Stomach smooth muscle (tissue), 2 donors: ENCODE measurements around the gene CREB3L2.

Experiments
- H3K27ac ChIP-seq: one replicate; pipeline ENCODE4 v1.7.0; 2013; ENCODE audit warnings: mild to moderate bottlenecking, low read length, inconsistent platforms
- H3K27me3 ChIP-seq, 2 donors: one replicate each; pipeline ENCODE4 v1.7.0; 2013; ENCODE audit warnings: low read length in 2 of 2; ENCODE audit not compliant: insufficient read depth in 2 of 2, control insufficient read depth in 1 of 2
- H3K36me3 ChIP-seq, 2 donors: one replicate each; pipeline ENCODE4 v1.7.0; 2013; ENCODE audit warnings: low read length in 2 of 2; ENCODE audit not compliant: control insufficient read depth in 2 of 2, insufficient read depth in 2 of 2
- H3K4me1 ChIP-seq: one replicate; pipeline ENCODE4 v1.7.0; 2013; ENCODE audit warnings: low read length; ENCODE audit not compliant: control insufficient read depth, insufficient read depth
- H3K4me3 ChIP-seq, 2 donors: one replicate each; pipeline ENCODE4 v1.7.0; 2013; ENCODE audit warnings: low read length in 2 of 2
- H3K9ac ChIP-seq, 2 donors: one replicate each; pipeline ENCODE4 v1.7.0; 2013; ENCODE audit warnings: low read length in 2 of 2, mild to moderate bottlenecking in 1 of 2
- H3K9me3 ChIP-seq, 2 donors: one replicate each; pipeline ENCODE4 v1.7.0; 2013; ENCODE audit warnings: low read length in 2 of 2; ENCODE audit not compliant: control insufficient read depth in 2 of 2
- donor health status: healthy.
- donor health status: Pancreatic carcinoma.

Gene CREB3L2

GRCh38 chr7:137882261-137882668 lies 119.6 kb downstream of the CREB3L2 start:
- Histone ChIP-seq H3K4me3 (no peak overlapping the region), H3K27me3 (no peaks in the 10 kb centered on the region), H3K9me3 (no peaks in the 10 kb centered on the region), H3K4me1 (peaks cover 13% of the 10 kb centered on the region), H3K36me3 (peaks cover 60 to 68% of the 10 kb centered on the region in 2 donors), H3K9ac (no peak overlapping the region), H3K27ac (no peak overlapping the region)

- Histone ChIP-seq H3K27ac (no peak overlapping the region), H3K4me3 (no peak overlapping the region), H3K4me1 (peaks cover 10% of the 10 kb centered on the region), H3K36me3 (peaks cover 60 to 66% of the 10 kb centered on the region in 2 donors), H3K27me3 (no peaks in the 10 kb centered on the region), H3K9ac (no peak overlapping the region), H3K9me3 (no peaks in the 10 kb centered on the region)
Observed at GRCh38 chr7:137881607-137882260, 120.2 kb downstream of the CREB3L2 start.

GRCh38 chr7:137880432-137880831 lies 121.5 kb downstream of the CREB3L2 start:
- Histone ChIP-seq H3K27me3 (no peaks in the 10 kb centered on the region), H3K4me1 (peaks cover 5% of the 10 kb centered on the region), H3K9ac (no peak overlapping the region), H3K36me3 (peaks cover 67% of the 10 kb centered on the region in 2 donors), H3K4me3 (no peak overlapping the region), H3K9me3 (no peaks in the 10 kb centered on the region), H3K27ac (no peak overlapping the region)

GRCh38 chr7:137879357-137880158 lies 122.3 kb downstream of the CREB3L2 start:
- no peak overlapping the region for H3K4me3 ChIP-seq
- H3K27me3 ChIP-seq, result no peaks in the 10 kb centered on the region
- H3K9me3 ChIP-seq, result no peaks in the 10 kb centered on the region
- H3K4me1 ChIP-seq, result peaks cover 5% of the 10 kb centered on the region
- H3K36me3 ChIP-seq, result peaks cover 58 to 60% of the 10 kb centered on the region in 2 donors
- no peak overlapping the region for H3K27ac ChIP-seq
- no peak overlapping the region for H3K9ac ChIP-seq

GRCh38 chr7:137878333-137878961 lies 123.4 kb downstream of the CREB3L2 start:
- Histone ChIP-seq H3K27me3 (no peaks in the 10 kb centered on the region), H3K4me3 (no peak overlapping the region), H3K4me1 (peaks cover 5% of the 10 kb centered on the region), H3K27ac (no peak overlapping the region), H3K9me3 (no peaks in the 10 kb centered on the region), H3K9ac (no peak overlapping the region), H3K36me3 (peaks cover 58 to 62% of the 10 kb centered on the region in 2 donors)

GRCh38 chr7:137877027-137877675 lies 124.7 kb downstream of the CREB3L2 start:
- Histone ChIP-seq H3K36me3 (peaks cover 52 to 59% of the 10 kb centered on the region in 2 donors), H3K27ac (no peak overlapping the region), H3K9me3 (no peaks in the 10 kb centered on the region), H3K9ac (no peak overlapping the region), H3K4me3 (no peak overlapping the region), H3K27me3 (no peaks in the 10 kb centered on the region), H3K4me1 (peaks cover 5% of the 10 kb centered on the region)

GRCh38 chr7:137875746-137876145 lies 126.1 kb downstream of the CREB3L2 start:
- Histone ChIP-seq H3K9ac (no peak overlapping the region), H3K27ac (no peak overlapping the region), H3K27me3 (no peaks in the 10 kb centered on the region), H3K36me3 (peaks cover 44 to 46% of the 10 kb centered on the region in 2 donors), H3K4me1 (peaks cover 5% of the 10 kb centered on the region), H3K4me3 (no peak overlapping the region), H3K9me3 (no peaks in the 10 kb centered on the region)

GRCh38 chr7:137873979-137874777 lies 127.7 kb downstream of the CREB3L2 start:
- Histone ChIP-seq H3K27ac (no peak overlapping the region), H3K4me3 (no peak overlapping the region), H3K4me1 (peaks cover 5% of the 10 kb centered on the region), H3K9ac (no peak overlapping the region), H3K27me3 (no peaks in the 10 kb centered on the region), H3K9me3 (no peaks in the 10 kb centered on the region), H3K36me3 (peaks cover 30 to 36% of the 10 kb centered on the region in 2 donors)

- Histone ChIP-seq H3K4me1 (peaks cover 4% of the 10 kb centered on the region), H3K27ac (no peak overlapping the region), H3K9ac (no peak overlapping the region), H3K4me3 (no peak overlapping the region), H3K36me3 (peaks cover 26 to 36% of the 10 kb centered on the region in 2 donors), H3K9me3 (no peaks in the 10 kb centered on the region), H3K27me3 (no peaks in the 10 kb centered on the region)
Observed at GRCh38 chr7:137873524-137873923, 128.4 kb downstream of the CREB3L2 start.
